Tibial nerve (tissue), 4 donors: ENCODE data around the gene MTNR1B. TPM values are rescaled to one million over a fixed set of nuclear protein-coding genes. Genes with fewer than 3 reads are reported as not detected.

Source experiments
- DNase-seq, 2 donors: peaks; one replicate each; pipeline ENCODE4 v3.0.0-alpha.2; 2019; ENCODE audit warnings: low spot score in 2 of 2
- H3K27ac ChIP-seq, 4 donors: fragments of 200-600 bp; sonication (generic) in 3 of 4; one replicate each; pipeline ENCODE4 v1.5.1; 2017 to 2019; ENCODE audit warnings: mild to moderate bottlenecking in 1 of 4
- H3K27me3 ChIP-seq, 2 donors: fragments of 200-600 bp; sonication (generic) in 1 of 2; one replicate each; pipeline versions ENCODE4 v1.5.1 to v1.6.0; 2017 to 2019
- H3K36me3 ChIP-seq, 3 donors: fragments of 200-600 bp; sonication (generic); one replicate each; pipeline ENCODE4 v1.5.1; 2018 to 2019
- H3K4me1 ChIP-seq, 4 donors: fragments of 200-600 bp; sonication (generic) in 3 of 4; one replicate each; pipeline ENCODE4 v1.5.1; 2017 to 2019
- H3K4me3 ChIP-seq, 4 donors: fragments of 200-600 bp; sonication (generic) in 3 of 4; one replicate each; pipeline ENCODE4 v1.5.1; 2017 to 2019; ENCODE audit warnings: mild to moderate bottlenecking in 1 of 4, moderate library complexity in 1 of 4
- H3K9me3 ChIP-seq, 4 donors: fragments of 200-600 bp; sonication (generic) in 3 of 4; one replicate each; pipeline ENCODE4 v1.5.1; 2017 to 2019
- CTCF ChIP-seq, 5 experiments: fragments of 200-600 bp in 3 of 5; fragments of 450-650 bp in 2 of 5; sonication (generic) in 3 of 5; IDR thresholded peaks; one replicate each; pipeline ENCODE4 v1.5.1; 2016 to 2019; ENCODE audit warnings: antibody characterized with exemption in 5 of 5, mild to moderate bottlenecking in 3 of 5, moderate library complexity in 2 of 5
- EP300 ChIP-seq, 2 donors: sonication (generic); formaldehyde crosslinking; IDR thresholded peaks; one replicate each; pipeline ENCODE4 v1.6.1; 2017; ENCODE audit warnings: antibody characterized with exemption in 2 of 2, mild to moderate bottlenecking in 1 of 2
- POLR2A ChIP-seq, 2 donors: fragments of 450-650 bp; IDR thresholded peaks; one replicate each; pipeline ENCODE4 v1.6.1; 2017; ENCODE audit warnings: antibody characterized with exemption in 2 of 2, mild to moderate bottlenecking in 2 of 2, moderate library complexity in 2 of 2
- WGBS, 2 donors: methylation state at CpG; one replicate each; pipeline ENCODE4 v1.1.5; 2018; 5-methylcytosine and 5-hydroxymethylcytosine counted together
- total RNA-seq, 4 donors: library from RNA; depleted of rRNA; stranded (reverse); fragments of >200 nt; gene quantifications; one replicate each; pipeline ENCODE4 v1.1.0, GENCODE V29; 2016

MTNR1B gene
- total RNA-seq, 4 donors from 2014 or later: not detected

GRCh38 chr11:92980312-92980711 lies 10.9 kb downstream of the MTNR1B start:
- no peaks in the 10 kb centered on the region for H3K4me1 ChIP-seq
- no peaks in the 10 kb centered on the region for H3K36me3 ChIP-seq
- TF ChIP-seq POLR2A (IDR thresholded peaks at IDR 0.05) (no peak), CTCF (IDR thresholded peaks at IDR 0.05) (no peak), EP300 (IDR thresholded peaks at IDR 0.05) (no peak)
- 71 to 74% methylated on average over 3 of the region's 3 CpGs for WGBS, 2 donors
- no peak overlapping the region for H3K27ac ChIP-seq
- H3K27me3 ChIP-seq: no peaks in the 10 kb centered on the region
- no peak overlapping the region for H3K4me3 ChIP-seq
- peaks cover 0 to 8% (median 0%) of the 10 kb centered on the region in 4 donors for H3K9me3 ChIP-seq
- no peak for DNase-seq

- TF ChIP-seq EP300 (IDR thresholded peaks at IDR 0.05) (no peak), POLR2A (IDR thresholded peaks at IDR 0.05) (no peak), CTCF (IDR thresholded peaks at IDR 0.05) (no peak)
- Histone ChIP-seq H3K27ac (no peak overlapping the region), H3K27me3 (no peaks in the 10 kb centered on the region), H3K4me3 (no peak overlapping the region), H3K36me3 (no peaks in the 10 kb centered on the region), H3K4me1 (no peaks in the 10 kb centered on the region), H3K9me3 (peaks cover 0 to 8% (median 0%) of the 10 kb centered on the region in 4 donors)
- 96% methylated on average over 24 of the region's 24 CpGs for WGBS, 2 donors
- no peak for DNase-seq
These were observed 12.1 kb downstream of the MTNR1B start for GRCh38 chr11:92981508-92982043.

GRCh38 chr11:92986585-92986984 lies 17.1 kb downstream of the MTNR1B start:
- no peak overlapping the region for H3K27ac ChIP-seq
- H3K36me3 ChIP-seq: no peaks in the 10 kb centered on the region
- no peaks in the 10 kb centered on the region for H3K27me3 ChIP-seq
- peaks cover 0 to 24% (median 4%) of the 10 kb centered on the region in 4 donors for H3K9me3 ChIP-seq
- no peak for TF ChIP-seq CTCF (IDR thresholded peaks at IDR 0.05)
- no peak for TF ChIP-seq POLR2A (IDR thresholded peaks at IDR 0.05)
- no peak for TF ChIP-seq EP300 (IDR thresholded peaks at IDR 0.05)
- H3K4me3 ChIP-seq: no peak overlapping the region
- no peak for DNase-seq
- 77 to 79% methylated on average over 3 of the region's 3 CpGs for WGBS, 2 donors
- H3K4me1 ChIP-seq: no peaks in the 10 kb centered on the region

GRCh38 chr11:92993004-92993403 lies 23.6 kb downstream of the MTNR1B start:
- DNase-seq: no peak
- no peaks in the 10 kb centered on the region for H3K36me3 ChIP-seq
- no peaks in the 10 kb centered on the region for H3K27me3 ChIP-seq
- H3K9me3 ChIP-seq: peaks cover 0 to 20% (median 4%) of the 10 kb centered on the region in 4 donors
- H3K4me1 ChIP-seq: no peaks in the 10 kb centered on the region
- no peak overlapping the region for H3K27ac ChIP-seq
- no peak for TF ChIP-seq EP300 (IDR thresholded peaks at IDR 0.05)
- TF ChIP-seq CTCF (IDR thresholded peaks at IDR 0.05): no peak
- TF ChIP-seq POLR2A (IDR thresholded peaks at IDR 0.05): no peak
- no peak overlapping the region for H3K4me3 ChIP-seq

- 83 to 85% methylated on average over 2 of the region's 2 CpGs for WGBS, 2 donors
- Histone ChIP-seq H3K4me1 (no peaks in the 10 kb centered on the region), H3K9me3 (peaks cover 0 to 21% (median 0%) of the 10 kb centered on the region in 4 donors), H3K27ac (no peak overlapping the region), H3K36me3 (no peaks in the 10 kb centered on the region), H3K27me3 (no peaks in the 10 kb centered on the region), H3K4me3 (no peak overlapping the region)
- DNase-seq: no peak
- TF ChIP-seq EP300 (IDR thresholded peaks at IDR 0.05) (no peak), CTCF (IDR thresholded peaks at IDR 0.05) (no peak), POLR2A (IDR thresholded peaks at IDR 0.05) (no peak)
These were observed 31.3 kb downstream of the MTNR1B start for GRCh38 chr11:93000511-93001476.
